ENCODE results near the gene MAGEA1. TPM values are rescaled to one million over a fixed set of nuclear protein-coding genes. Genes with fewer than 3 reads are reported as not detected.

Gene MAGEA1
- total RNA-seq, 1 donor from 2014 or later: not detected

DNA sequence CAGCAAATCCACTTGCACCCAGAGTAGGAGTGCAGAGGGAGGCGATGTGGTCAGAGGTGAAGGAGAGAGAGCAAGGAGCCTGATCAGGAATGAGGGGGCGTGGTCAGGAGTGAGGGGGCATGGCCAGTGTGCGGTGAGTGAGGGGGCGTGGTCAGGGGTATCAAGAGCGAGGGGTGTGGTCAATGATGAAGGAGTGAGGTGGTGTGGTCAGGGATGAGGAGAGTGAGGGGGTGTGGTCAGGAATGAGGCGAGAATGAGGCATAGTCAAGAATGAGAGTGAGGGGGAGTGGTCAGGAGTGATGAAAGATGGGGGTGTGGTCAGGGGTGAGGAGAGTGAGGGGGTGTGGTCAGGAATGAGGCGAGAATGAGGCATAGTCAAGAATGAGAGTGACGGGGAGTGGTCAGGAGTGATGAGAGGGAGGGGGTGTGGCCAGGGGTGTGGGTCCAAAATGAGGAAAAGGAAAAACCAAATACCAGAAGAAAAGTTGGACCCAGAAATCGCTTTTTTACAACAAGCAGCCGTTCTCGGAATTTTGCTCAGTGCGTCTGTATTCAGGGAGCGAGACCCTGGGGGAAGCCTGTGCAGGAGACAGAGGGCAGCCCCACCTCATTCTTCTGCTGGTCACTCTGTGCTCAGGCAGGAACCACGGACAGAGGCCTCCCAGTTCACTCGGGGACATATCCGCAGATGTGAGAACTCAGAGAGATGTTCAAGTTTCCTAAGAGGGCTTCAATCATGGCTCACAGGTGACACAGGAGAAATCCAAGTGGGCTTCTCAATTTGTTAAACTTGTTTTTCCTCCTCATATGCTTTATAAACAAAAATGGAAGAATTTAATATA is 47.5 kb downstream of the MAGEA1 start:
- peak overlapping the region; percentile 27 for H3K4me3 Mint-ChIP-seq (ENCODE audit: unreplicated experiment)
- H2AFZ ChIP-seq (ENCODE audit: low read depth, low read length): no peak overlapping the region
- H3K27me3 Mint-ChIP-seq (ENCODE audit: low read depth, unreplicated experiment): no peaks in the 10 kb centered on the region
- TF ChIP-seq EZH2 (IDR thresholded peaks at IDR 0.05; ENCODE audit: insufficient read depth, low read length): no peak
- TF ChIP-seq, protein P1, sequence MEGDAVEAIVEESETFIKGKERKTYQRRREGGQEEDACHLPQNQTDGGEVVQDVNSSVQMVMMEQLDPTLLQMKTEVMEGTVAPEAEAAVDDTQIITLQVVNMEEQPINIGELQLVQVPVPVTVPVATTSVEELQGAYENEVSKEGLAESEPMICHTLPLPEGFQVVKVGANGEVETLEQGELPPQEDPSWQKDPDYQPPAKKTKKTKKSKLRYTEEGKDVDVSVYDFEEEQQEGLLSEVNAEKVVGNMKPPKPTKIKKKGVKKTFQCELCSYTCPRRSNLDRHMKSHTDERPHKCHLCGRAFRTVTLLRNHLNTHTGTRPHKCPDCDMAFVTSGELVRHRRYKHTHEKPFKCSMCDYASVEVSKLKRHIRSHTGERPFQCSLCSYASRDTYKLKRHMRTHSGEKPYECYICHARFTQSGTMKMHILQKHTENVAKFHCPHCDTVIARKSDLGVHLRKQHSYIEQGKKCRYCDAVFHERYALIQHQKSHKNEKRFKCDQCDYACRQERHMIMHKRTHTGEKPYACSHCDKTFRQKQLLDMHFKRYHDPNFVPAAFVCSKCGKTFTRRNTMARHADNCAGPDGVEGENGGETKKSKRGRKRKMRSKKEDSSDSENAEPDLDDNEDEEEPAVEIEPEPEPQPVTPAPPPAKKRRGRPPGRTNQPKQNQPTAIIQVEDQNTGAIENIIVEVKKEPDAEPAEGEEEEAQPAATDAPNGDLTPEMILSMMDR (IDR thresholded peaks at IDR 0.05; ENCODE audit: insufficient read depth, low read depth, low read length): no peak
- no peaks in the 10 kb centered on the region for H4K20me1 ChIP-seq (ENCODE audit: insufficient read depth, low read length)
- H3K36me3 ChIP-seq (ENCODE audit: insufficient read depth, low read length): no peaks in the 10 kb centered on the region
- FAIRE-seq (peak; percentile 80), DNase-seq (ENCODE audit: low read depth) (peak; percentile 20)
- H3K9me3 ChIP-seq (ENCODE audit: insufficient read depth, low read depth, low read length): no peaks in the 10 kb centered on the region
- H3K4me3 ChIP-seq (ENCODE audit: insufficient read depth, low read depth, low read length): no peak overlapping the region
- H3K27me3 ChIP-seq (ENCODE audit: insufficient read depth, low read length): no peaks in the 10 kb centered on the region
- no peak overlapping the region for H3K4me2 ChIP-seq (ENCODE audit: low read length)
- H3K4me1 ChIP-seq (ENCODE audit: insufficient read depth, low read length): no peaks in the 10 kb centered on the region
- no peak overlapping the region for H3K27ac Mint-ChIP-seq (ENCODE audit: unreplicated experiment)
- H3K79me2 ChIP-seq (ENCODE audit: insufficient read depth, low read length): no peaks in the 10 kb centered on the region
- no peaks in the 10 kb centered on the region for H3K36me3 Mint-ChIP-seq (ENCODE audit: low read depth, unreplicated experiment)
- no peak overlapping the region for H3K9ac ChIP-seq (ENCODE audit: low read length)
- H3K27ac ChIP-seq (ENCODE audit: low read depth, low read length): no peak overlapping the region
- H3K9me3 Mint-ChIP-seq (ENCODE audit: unreplicated experiment): no peaks in the 10 kb centered on the region
- H3K4me1 Mint-ChIP-seq (ENCODE audit: low read depth, unreplicated experiment): no peaks in the 10 kb centered on the region

Other genes with a start within 250 kb of the MAGEA1 start
- not detected in 2 replicates for gene PNMA5, start 185.2 kb upstream of the MAGEA1 start, total RNA-seq
- 0.82 and 0.93 TPM in 2 replicates for gene PNMA3, start 122.8 kb upstream of the MAGEA1 start, total RNA-seq
- 1.9 and 2.0 TPM in 2 replicates for gene PNMA6A, start 106.8 kb upstream of the MAGEA1 start, total RNA-seq
- not detected in 2 replicates for gene PNMA6F, start 142.5 kb downstream of the MAGEA1 start, total RNA-seq
- gene ZNF275, start 154.9 kb downstream of the MAGEA1 start, total RNA-seq: 14.8 and 14.9 TPM in 2 replicates
- gene PNMA6E, start 222.1 kb downstream of the MAGEA1 start, total RNA-seq: not detected in 2 replicates
- gene ZFP92, start 232.2 kb downstream of the MAGEA1 start, total RNA-seq: 0.26 and 0.27 TPM in 2 replicates

All from astrocyte (in vitro differentiated cells and primary cell).